ENCODE measurements around the gene TNC.

TNC gene

GRCh38 chr9:115098226-115098965 is 19.6 kb downstream of the TNC start:
- no peak for DNase-seq

GRCh38 chr9:115093520-115093919 is 24.4 kb downstream of the TNC start:
- DNase-seq = no peak

GRCh38 chr9:115090486-115090885 is 27.5 kb downstream of the TNC start:
- DNase-seq = no peak

- DNase-seq = no peak
Measured at GRCh38 chr9:115088860-115089259, 29.1 kb downstream of the TNC start.

GRCh38 chr9:115086886-115087285 is 31.1 kb downstream of the TNC start:
- DNase-seq = no peak

GRCh38 chr9:115086461-115086860 is 31.5 kb downstream of the TNC start:
- no peak for DNase-seq

- DNase-seq = no peak
Measured at GRCh38 chr9:115085773-115086377, 32.1 kb downstream of the TNC start.

GRCh38 chr9:115084709-115085108 is 33.2 kb downstream of the TNC start:
- no peak for DNase-seq

GRCh38 chr9:115084157-115084556 is 33.8 kb downstream of the TNC start:
- DNase-seq = no peak

GRCh38 chr9:115080242-115080641 is 37.7 kb downstream of the TNC start:
- DNase-seq = no peak

- DNase-seq = no peak
Measured at GRCh38 chr9:115079156-115079555, 38.8 kb downstream of the TNC start.

- no peak for DNase-seq
Measured at GRCh38 chr9:115073456-115073855, 44.5 kb downstream of the TNC start.

GRCh38 chr9:115071176-115071575 is 46.8 kb downstream of the TNC start:
- no peak for DNase-seq

- no peak for DNase-seq
Measured at GRCh38 chr9:115069771-115070170, 48.2 kb downstream of the TNC start.

- DNase-seq = no peak
Measured at GRCh38 chr9:115069302-115069701, 48.7 kb downstream of the TNC start.

GRCh38 chr9:115068031-115068430 is 49.9 kb downstream of the TNC start:
- DNase-seq = no peak

GRCh38 chr9:115063058-115063845 is 54.7 kb downstream of the TNC start:
- DNase-seq = no peak

- no peak for DNase-seq
Measured at GRCh38 chr9:115058684-115059315, 59.2 kb downstream of the TNC start.

GRCh38 chr9:115058175-115058574 is 59.8 kb downstream of the TNC start:
- DNase-seq = no peak

GRCh38 chr9:115057559-115057958 is 60.4 kb downstream of the TNC start:
- no peak for DNase-seq

- DNase-seq = no peak
Measured at GRCh38 chr9:115050002-115050490, 67.9 kb downstream of the TNC start.

GRCh38 chr9:115046824-115047223 is 71.1 kb downstream of the TNC start:
- no peak for DNase-seq

GRCh38 chr9:115046199-115046598 is 71.8 kb downstream of the TNC start:
- DNase-seq = no peak

All from NCI-H1930 (cell line).